ENCODE data around the gene RRAS.

Gene RRAS

GRCh38 chr19:49596407-49596806 is 43.5 kb downstream of the RRAS start:
- H3K27ac ChIP-seq (ENCODE audit: poor library complexity, severe bottlenecking) = no peak overlapping the region
- H3K27me3 ChIP-seq (ENCODE audit: insufficient read depth, poor library complexity, severe bottlenecking) = no peaks in the 10 kb centered on the region
- peaks cover 60% of the 10 kb centered on the region for H3K36me3 ChIP-seq (ENCODE audit: low read depth)
- peak; percentile 65 for DNase-seq (ENCODE audit: low spot score)
- no peaks in the 10 kb centered on the region for H3K4me1 ChIP-seq (ENCODE audit: insufficient read depth, poor library complexity, severe bottlenecking)
- H3K9me3 ChIP-seq (ENCODE audit: severe bottlenecking) = no peaks in the 10 kb centered on the region
- ATAC-seq (ENCODE audit: low read depth) = no peak
- no peak overlapping the region for H3K4me3 ChIP-seq (ENCODE audit: severe bottlenecking)
- TF ChIP-seq, protein P1, sequence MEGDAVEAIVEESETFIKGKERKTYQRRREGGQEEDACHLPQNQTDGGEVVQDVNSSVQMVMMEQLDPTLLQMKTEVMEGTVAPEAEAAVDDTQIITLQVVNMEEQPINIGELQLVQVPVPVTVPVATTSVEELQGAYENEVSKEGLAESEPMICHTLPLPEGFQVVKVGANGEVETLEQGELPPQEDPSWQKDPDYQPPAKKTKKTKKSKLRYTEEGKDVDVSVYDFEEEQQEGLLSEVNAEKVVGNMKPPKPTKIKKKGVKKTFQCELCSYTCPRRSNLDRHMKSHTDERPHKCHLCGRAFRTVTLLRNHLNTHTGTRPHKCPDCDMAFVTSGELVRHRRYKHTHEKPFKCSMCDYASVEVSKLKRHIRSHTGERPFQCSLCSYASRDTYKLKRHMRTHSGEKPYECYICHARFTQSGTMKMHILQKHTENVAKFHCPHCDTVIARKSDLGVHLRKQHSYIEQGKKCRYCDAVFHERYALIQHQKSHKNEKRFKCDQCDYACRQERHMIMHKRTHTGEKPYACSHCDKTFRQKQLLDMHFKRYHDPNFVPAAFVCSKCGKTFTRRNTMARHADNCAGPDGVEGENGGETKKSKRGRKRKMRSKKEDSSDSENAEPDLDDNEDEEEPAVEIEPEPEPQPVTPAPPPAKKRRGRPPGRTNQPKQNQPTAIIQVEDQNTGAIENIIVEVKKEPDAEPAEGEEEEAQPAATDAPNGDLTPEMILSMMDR (IDR thresholded peaks at IDR 0.05; ENCODE audit: poor library complexity, severe bottlenecking) = no peak

GRCh38 chr19:49595819-49596404 is 44.0 kb downstream of the RRAS start:
- Histone ChIP-seq H3K4me1 (ENCODE audit: insufficient read depth, poor library complexity, severe bottlenecking) (no peaks in the 10 kb centered on the region), H3K4me3 (ENCODE audit: severe bottlenecking) (no peak overlapping the region), H3K9me3 (ENCODE audit: severe bottlenecking) (no peaks in the 10 kb centered on the region), H3K27me3 (ENCODE audit: insufficient read depth, poor library complexity, severe bottlenecking) (no peaks in the 10 kb centered on the region), H3K27ac (ENCODE audit: poor library complexity, severe bottlenecking) (no peak overlapping the region), H3K36me3 (ENCODE audit: low read depth) (peaks cover 57% of the 10 kb centered on the region)
- TF ChIP-seq, protein P1 (IDR thresholded peaks at IDR 0.05; ENCODE audit: poor library complexity, severe bottlenecking) = no peak
- DNase-seq (ENCODE audit: low spot score) (no peak), ATAC-seq (ENCODE audit: low read depth) (no peak)

- ATAC-seq (ENCODE audit: low read depth) (no peak), DNase-seq (ENCODE audit: low spot score) (no peak)
- TF ChIP-seq, protein P1 (IDR thresholded peaks at IDR 0.05; ENCODE audit: poor library complexity, severe bottlenecking) = no peak
- no peak overlapping the region for H3K4me3 ChIP-seq (ENCODE audit: severe bottlenecking)
- H3K9me3 ChIP-seq (ENCODE audit: severe bottlenecking) = no peaks in the 10 kb centered on the region
- H3K4me1 ChIP-seq (ENCODE audit: insufficient read depth, poor library complexity, severe bottlenecking) = no peaks in the 10 kb centered on the region
- no peak overlapping the region for H3K27ac ChIP-seq (ENCODE audit: poor library complexity, severe bottlenecking)
- H3K36me3 ChIP-seq (ENCODE audit: low read depth) = peaks cover 50% of the 10 kb centered on the region
- no peaks in the 10 kb centered on the region for H3K27me3 ChIP-seq (ENCODE audit: insufficient read depth, poor library complexity, severe bottlenecking)
Measured at GRCh38 chr19:49594993-49595818, 44.7 kb downstream of the RRAS start.

DNA sequence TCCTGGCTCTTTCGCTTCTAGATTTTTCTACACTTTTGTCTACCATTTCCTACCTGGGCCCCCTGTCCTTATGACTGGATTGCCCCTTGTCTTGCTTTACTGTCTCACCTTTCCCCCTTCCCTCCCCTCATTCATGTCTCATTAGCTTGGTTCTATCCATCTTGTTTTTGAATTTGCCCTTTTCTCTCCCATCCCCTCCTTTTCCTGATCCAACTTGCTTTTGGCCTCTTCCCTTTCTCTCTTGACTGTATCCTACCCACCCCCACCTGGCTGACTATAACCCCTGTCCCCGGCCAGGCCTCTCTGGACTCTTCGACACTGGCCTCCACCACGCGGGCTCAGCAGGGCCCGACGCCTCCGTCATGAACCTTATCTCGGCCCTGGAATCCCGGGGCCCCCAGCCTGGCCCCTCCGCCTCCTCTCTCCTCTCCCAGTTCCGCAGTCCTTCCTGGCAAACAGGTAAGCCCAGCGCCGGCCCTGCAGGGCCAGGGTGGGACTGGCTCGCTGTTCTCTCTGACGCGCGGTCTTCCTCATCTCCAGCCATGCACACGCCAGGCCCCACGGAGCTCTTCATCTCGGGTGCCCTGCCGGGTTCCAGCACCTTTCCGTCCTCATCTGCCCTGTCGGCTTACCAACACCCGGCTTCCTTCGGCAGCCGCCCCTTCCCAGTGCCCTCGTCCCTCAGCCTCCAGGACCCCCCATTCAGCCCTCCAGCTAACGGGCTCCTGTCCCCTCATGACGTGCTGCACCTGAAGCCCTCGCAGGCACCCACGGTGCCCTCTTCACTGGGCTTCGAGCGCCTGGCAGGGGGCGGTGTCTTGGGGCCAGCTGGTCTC is 45.6 kb downstream of the RRAS start:
- Histone ChIP-seq H3K9me3 (ENCODE audit: severe bottlenecking) (no peaks in the 10 kb centered on the region), H3K4me1 (ENCODE audit: insufficient read depth, poor library complexity, severe bottlenecking) (no peaks in the 10 kb centered on the region), H3K36me3 (ENCODE audit: low read depth) (peaks cover 42% of the 10 kb centered on the region), H3K27me3 (ENCODE audit: insufficient read depth, poor library complexity, severe bottlenecking) (no peaks in the 10 kb centered on the region), H3K27ac (ENCODE audit: poor library complexity, severe bottlenecking) (peak overlapping the region; percentile 94), H3K4me3 (ENCODE audit: severe bottlenecking) (no peak overlapping the region)
- TF ChIP-seq, protein P1 (IDR thresholded peaks at IDR 0.05; ENCODE audit: poor library complexity, severe bottlenecking) = no peak
- no peak for ATAC-seq (ENCODE audit: low read depth)
- DNase-seq (ENCODE audit: low spot score) = no peak
